Keratinocyte (primary cell): Measurements from ENCODE around the gene DCAF17.

Source experiments
- EZH2 ChIP-seq: IDR thresholded peaks from one replicate; pipeline ENCODE4 v1.6.1; 2012; ENCODE audit warnings: inconsistent platforms, mild to moderate bottlenecking, low read length, moderate library complexity
- TF ChIP-seq, protein P1 (sequence below), 3 experiments: IDR thresholded peaks in 1 of 3; conservative IDR thresholded peaks in 1 of 3; optimal IDR thresholded peaks in 1 of 3; 2 replicates in 2 of 3; 3 replicates in 1 of 3; pipeline versions ENCODE3 to v1.5.1; 2011; ENCODE audit warnings: low read length in 3 of 3, mild to moderate bottlenecking in 3 of 3, moderate library complexity in 2 of 3, control low read depth in 1 of 3, inconsistent platforms in 1 of 3; ENCODE audit not compliant: insufficient read depth in 2 of 3; ENCODE audit errors: extremely low read depth in 1 of 3

DNA sequence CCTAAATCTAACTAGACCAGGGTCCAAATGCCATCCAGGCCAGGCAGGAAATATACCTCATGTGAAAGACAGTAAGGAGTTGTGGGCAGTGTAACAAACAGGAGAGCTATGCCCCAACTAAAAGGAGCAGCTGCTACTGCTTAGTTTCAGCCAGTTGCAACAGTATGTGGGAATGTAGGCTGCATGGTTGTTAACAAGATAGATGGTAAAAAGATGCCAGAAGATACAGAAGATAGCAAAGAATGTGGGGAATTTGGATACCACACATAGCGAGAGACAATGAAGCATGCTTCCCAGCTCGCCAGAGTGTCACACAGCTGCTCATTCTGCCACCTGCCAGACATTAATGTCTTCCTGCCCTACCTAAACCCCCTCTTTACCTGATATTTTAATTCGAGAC is 48.9 kb downstream of the DCAF17 start:
- TF ChIP-seq, protein P1, sequence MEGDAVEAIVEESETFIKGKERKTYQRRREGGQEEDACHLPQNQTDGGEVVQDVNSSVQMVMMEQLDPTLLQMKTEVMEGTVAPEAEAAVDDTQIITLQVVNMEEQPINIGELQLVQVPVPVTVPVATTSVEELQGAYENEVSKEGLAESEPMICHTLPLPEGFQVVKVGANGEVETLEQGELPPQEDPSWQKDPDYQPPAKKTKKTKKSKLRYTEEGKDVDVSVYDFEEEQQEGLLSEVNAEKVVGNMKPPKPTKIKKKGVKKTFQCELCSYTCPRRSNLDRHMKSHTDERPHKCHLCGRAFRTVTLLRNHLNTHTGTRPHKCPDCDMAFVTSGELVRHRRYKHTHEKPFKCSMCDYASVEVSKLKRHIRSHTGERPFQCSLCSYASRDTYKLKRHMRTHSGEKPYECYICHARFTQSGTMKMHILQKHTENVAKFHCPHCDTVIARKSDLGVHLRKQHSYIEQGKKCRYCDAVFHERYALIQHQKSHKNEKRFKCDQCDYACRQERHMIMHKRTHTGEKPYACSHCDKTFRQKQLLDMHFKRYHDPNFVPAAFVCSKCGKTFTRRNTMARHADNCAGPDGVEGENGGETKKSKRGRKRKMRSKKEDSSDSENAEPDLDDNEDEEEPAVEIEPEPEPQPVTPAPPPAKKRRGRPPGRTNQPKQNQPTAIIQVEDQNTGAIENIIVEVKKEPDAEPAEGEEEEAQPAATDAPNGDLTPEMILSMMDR (optimal IDR thresholded peaks at IDR 0.05 in 1 of 3, IDR thresholded peaks at IDR 0.05 in 1 of 3, conservative IDR thresholded peaks at IDR 0.05 in 1 of 3; ENCODE audit: extremely low read depth in 1 of 3, insufficient read depth in 2 of 3, low read length in 3 of 3) = no peak
- TF ChIP-seq EZH2 = no peak
